ENCODE results near the gene TSPAN3.

DNA sequence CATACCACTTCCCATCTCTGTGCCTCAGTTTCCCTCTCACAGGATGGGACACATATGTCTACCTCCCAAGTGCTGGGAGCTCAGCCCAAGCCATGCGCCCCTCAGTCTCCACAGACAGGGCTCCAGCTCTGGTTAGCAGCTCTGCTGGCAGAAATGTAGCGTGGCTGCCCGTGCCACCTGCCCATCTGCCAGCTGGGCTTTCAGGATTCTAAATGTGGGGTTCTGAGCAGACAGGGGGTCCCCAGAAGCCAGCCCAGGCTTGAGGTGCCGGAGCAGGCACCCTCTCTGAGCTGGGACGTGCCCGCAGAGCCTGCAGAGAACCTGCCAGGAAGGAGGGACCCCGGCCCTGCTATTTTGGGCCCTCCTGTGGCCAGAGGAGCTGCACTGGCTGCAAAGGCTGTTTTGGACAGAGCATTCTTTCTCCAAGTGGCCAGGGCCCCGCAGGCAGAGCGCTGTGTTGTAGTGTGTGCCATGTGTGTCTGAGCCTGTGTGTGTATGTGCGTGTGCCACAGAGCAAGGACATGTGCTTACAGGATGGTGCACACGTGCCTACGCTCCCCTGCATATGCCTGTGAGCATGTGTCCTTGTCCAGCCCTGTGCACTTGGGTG lies 44.3 kb downstream of the TSPAN3 start:
- no peak for TF ChIP-seq EZH2 (IDR thresholded peaks at IDR 0.05; ENCODE audit: insufficient read depth, low read length)
- TF ChIP-seq, protein P1, sequence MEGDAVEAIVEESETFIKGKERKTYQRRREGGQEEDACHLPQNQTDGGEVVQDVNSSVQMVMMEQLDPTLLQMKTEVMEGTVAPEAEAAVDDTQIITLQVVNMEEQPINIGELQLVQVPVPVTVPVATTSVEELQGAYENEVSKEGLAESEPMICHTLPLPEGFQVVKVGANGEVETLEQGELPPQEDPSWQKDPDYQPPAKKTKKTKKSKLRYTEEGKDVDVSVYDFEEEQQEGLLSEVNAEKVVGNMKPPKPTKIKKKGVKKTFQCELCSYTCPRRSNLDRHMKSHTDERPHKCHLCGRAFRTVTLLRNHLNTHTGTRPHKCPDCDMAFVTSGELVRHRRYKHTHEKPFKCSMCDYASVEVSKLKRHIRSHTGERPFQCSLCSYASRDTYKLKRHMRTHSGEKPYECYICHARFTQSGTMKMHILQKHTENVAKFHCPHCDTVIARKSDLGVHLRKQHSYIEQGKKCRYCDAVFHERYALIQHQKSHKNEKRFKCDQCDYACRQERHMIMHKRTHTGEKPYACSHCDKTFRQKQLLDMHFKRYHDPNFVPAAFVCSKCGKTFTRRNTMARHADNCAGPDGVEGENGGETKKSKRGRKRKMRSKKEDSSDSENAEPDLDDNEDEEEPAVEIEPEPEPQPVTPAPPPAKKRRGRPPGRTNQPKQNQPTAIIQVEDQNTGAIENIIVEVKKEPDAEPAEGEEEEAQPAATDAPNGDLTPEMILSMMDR (IDR thresholded peaks at IDR 0.05; ENCODE audit: insufficient read depth, low read depth, low read length) = no peak

Measured in astrocyte (in vitro differentiated cells and primary cell).